Heart left ventricle (tissue), 16 donors: ENCODE results near the gene MINK1. TPM values are rescaled to one million over a fixed set of nuclear protein-coding genes. Genes with fewer than 3 reads are reported as not detected.
"Not testable (repeated sequence)": the region's sequence is repeated elsewhere in the genome, so short reads cannot be mapped to it uniquely, and the experiment has no call there.

Experiments
- ATAC-seq, 4 donors: fragments of 200-7000 bp; cut with Tn5 transposase; one replicate each; pipeline ENCODE4 v1.9.1; 2020 to 2022; ENCODE audit warnings: moderate library complexity in 4 of 4, mild to moderate bottlenecking in 3 of 4, moderate number of reproducible peaks in 1 of 4
- DNase-seq, 5 donors: peaks; one replicate each; pipeline ENCODE4 v3.0.0-alpha.2; 2020
- H3K27ac ChIP-seq, 12 donors: fragments of 200-600 bp; sonication (generic) in 4 of 12; one replicate each; pipeline versions ENCODE4 v1.5.0 to v1.8.0; 2016 to 2022; ENCODE audit warnings: mild to moderate bottlenecking in 2 of 12
- H3K27me3 ChIP-seq, 9 donors: fragments of 200-600 bp; sonication (generic) in 2 of 9; one replicate each; pipeline versions ENCODE4 v1.5.1 to v1.8.0; 2016 to 2022; ENCODE audit warnings: mild to moderate bottlenecking in 3 of 9
- H3K36me3 ChIP-seq, 9 donors: fragments of 200-600 bp; sonication (generic) in 2 of 9; one replicate each; pipeline versions ENCODE4 v1.5.0 to v1.8.0; 2018 to 2022; ENCODE audit warnings: mild to moderate bottlenecking in 2 of 9
- H3K4me1 ChIP-seq, 12 donors: fragments of 200-600 bp; sonication (generic) in 4 of 12; one replicate each; pipeline versions ENCODE4 v1.5.0 to v1.8.0; 2016 to 2022; ENCODE audit warnings: mild to moderate bottlenecking in 3 of 12
- H3K4me3 ChIP-seq, 12 donors: fragments of 200-600 bp; sonication (generic) in 4 of 12; one replicate each; pipeline versions ENCODE4 v1.5.0 to v1.8.0; 2017 to 2022; ENCODE audit warnings: mild to moderate bottlenecking in 9 of 12, moderate library complexity in 4 of 12
- H3K9me3 ChIP-seq, 12 donors: fragments of 200-600 bp; sonication (generic) in 4 of 12; one replicate each; pipeline versions ENCODE4 v1.5.0 to v1.8.0; 2016 to 2022; ENCODE audit warnings: mild to moderate bottlenecking in 1 of 12
- CTCF ChIP-seq, 12 donors: fragments of 200-600 bp; sonication (generic) in 4 of 12; IDR thresholded peaks; one replicate each; pipeline versions ENCODE4 v1.5.0 to v1.8.0; 2018 to 2022; ENCODE audit warnings: antibody characterized with exemption in 12 of 12, mild to moderate bottlenecking in 5 of 12
- POLR2A ChIP-seq, 2 donors: fragments of 450-650 bp; IDR thresholded peaks; one replicate each; pipeline ENCODE4 v1.6.1; 2017; ENCODE audit warnings: antibody characterized with exemption in 2 of 2, mild to moderate bottlenecking in 2 of 2, moderate library complexity in 2 of 2
- WGBS, 4 donors: extraction: QIAGEN DNeasy Blood & Tissue Kit in 2 of 4; methylation state at CpG; one replicate each; pipeline versions ENCODE4 v1.1.5 to v1.1.7; 2013 to 2018; 5-methylcytosine and 5-hydroxymethylcytosine counted together
- intact Hi-C, 10 donors: fragments of 100-400 bp; cut with DNase I; formaldehyde crosslinking; loops; one replicate each; pipeline versions ENCODE4 v1.11.1 to v1.14.2; 2022
- polyA plus RNA-seq, 2 donors: library from polyadenylated mRNA; stranded (reverse); fragments of 200-250 nt; gene quantifications; one replicate each; pipeline ENCODE4 v1.2.3, GENCODE V29; 2013
- total RNA-seq, 9 donors: library from RNA; depleted of rRNA in 2 of 9; stranded (reverse); fragments of >200 nt in 2 of 9; fragmentation: NEBNext Ultra II Directional in 3 of 9; extraction: Animal tissue kit (Norgen Biotek cat#: 25700) in 3 of 9; gene quantifications; one replicate each; pipeline versions ENCODE4 v1.1.0 to v1.2.4, GENCODE V29; 2016 to 2023
- donor health status: ischemic (EF 13 %, LVEDD 7.1; RV severe dilation, severe dysfunction).
- donor health status: healthy with polysubstance abuse.
- donor health status: DM: no; HTN: yes; CAD: no.
- donor health status: DM: no; HTN: no; CAD: no.
- donor health status: ischemic (EF 25% LVEDD 6.9; RV normal size, moderate dysfunction).
- donor health status: ischemic (EF 25% LVEDD 5.7; RV mildly dilated, moderate dysfunction).
- donor health status: healthy.
- donor health status: DM: yes; HTN: yes; CAD: no.
- donor health status: ischemic (EF 35%, LVEDD 5.7; RV mildly dilated, moderate dysfunction).
- donor health status: nonischemic (EF 11% LVEDD 7.7; RV severe dilation, severe dysfunction).
- donor health status: DM: yes; HTN: yes; CAD: no.
- donor health status: PGD.
- donor health status: ischemic (EF 29% LVEDD 5.4; RV normal size, mild dysfunction).
- donor health status: nonischemic (EF 23%, LVEDD 6.1; RV moderate dilation, normal function).

MINK1 gene
- total and polyA plus RNA-seq, 11 donors = 23.1 to 55.8 (median 33.0) TPM

GRCh38 chr17:4908301-4908700 lies 75.2 kb downstream of the MINK1 start:
- intact Hi-C loops = loop anchor here in 9 of 10 donors (2.0 to 10.0 kb wide), 7 partner anchors 34 to 156 kb away; partner anchors contain the start of genes CAMTA2 (in 6 of the 9), RNF167 (in 1 of the 9), SLC25A11 (in 1 of the 9) and SPAG7 (in 1 of the 9)
- DNase-seq = no peak

DNA sequence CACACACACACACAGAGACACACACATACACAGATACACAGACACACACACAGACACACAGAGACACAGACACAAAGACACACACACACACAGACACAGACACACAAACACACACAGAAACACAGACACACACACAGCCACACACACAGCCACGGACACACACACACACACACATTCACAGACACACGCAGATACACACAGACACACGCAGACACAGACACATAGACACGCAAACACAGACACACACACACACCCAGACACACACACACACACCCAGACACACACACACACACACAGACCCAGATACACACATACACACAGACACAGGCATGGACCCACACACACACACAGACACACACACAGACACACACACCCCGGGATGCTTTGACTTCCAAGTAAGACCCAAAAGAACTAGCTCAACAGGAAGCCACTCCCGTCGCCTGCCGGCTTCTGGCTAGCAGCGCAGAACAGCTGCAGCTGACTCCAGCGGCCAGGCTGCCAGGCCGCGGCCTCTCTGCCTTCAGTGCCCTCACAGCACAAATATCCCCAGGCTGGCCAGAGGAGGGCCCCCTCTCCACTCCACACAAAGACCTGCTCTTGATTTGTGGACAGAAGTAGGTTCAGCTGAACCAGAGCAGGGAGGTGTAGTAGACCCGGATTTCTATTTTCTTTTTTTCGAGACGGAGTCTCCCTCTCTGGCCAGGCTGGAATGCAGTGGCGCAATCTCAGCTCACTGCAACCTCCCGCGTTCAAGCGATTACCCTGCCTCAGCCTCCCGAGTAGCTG lies 75.8 kb downstream of the MINK1 start:
- 12 to 23% (median 17%) methylated on average over 20 of the region's 20 CpGs for WGBS, 4 donors
- no peaks in the 10 kb centered on the region for H3K9me3 ChIP-seq
- DNase-seq = peak; percentile 90 to 95 (median 93)
- H3K27me3 ChIP-seq = no peaks in the 10 kb centered on the region
- peak; percentile 95 to 99 (median 98) for ATAC-seq
- TF ChIP-seq POLR2A (IDR thresholded peaks at IDR 0.05) (no peak), CTCF (IDR thresholded peaks at IDR 0.05) (peak; percentile 74 to 95 (median 86))
- peaks cover 0 to 17% (median 9%) of the 10 kb centered on the region in 12 donors for H3K4me1 ChIP-seq
- H3K4me3 ChIP-seq = peak overlapping the region in 2 of 12 donors; percentile 6 to 30
- intact Hi-C loops = loop anchor here (1.0 to 10.0 kb wide), 9 partner anchors 33 to 156 kb away; partner anchors contain the start of genes CAMTA2 (in 8 of the 10), RNF167 (in 1 of the 10), SLC25A11 (in 1 of the 10) and SPAG7 (in 1 of the 10)
- H3K27ac ChIP-seq = peak overlapping the region; percentile 7 to 75 (median 54)
- no peaks in the 10 kb centered on the region for H3K36me3 ChIP-seq

More at GRCh38 chr17:4908301-4908700, 75.2 kb downstream of the MINK1 start:
- WGBS, 4 donors = 50 to 59% (median 53%) methylated on average over 5 to 10 of the region's 10 CpGs
- Histone ChIP-seq H3K27ac (peak overlapping the region in 9 of 12 donors; percentile 1 to 75 (median 60)), H3K4me3 (no peak overlapping the region), H3K9me3 (no peaks in the 10 kb centered on the region), H3K4me1 (peaks cover 0 to 20% (median 10%) of the 10 kb centered on the region in 12 donors), H3K27me3 (no peaks in the 10 kb centered on the region), H3K36me3 (no peaks in the 10 kb centered on the region)
- ATAC-seq = peak in 2 of 4 donors; percentile 41 to 48
- no peak for TF ChIP-seq POLR2A (IDR thresholded peaks at IDR 0.05)

DNA sequence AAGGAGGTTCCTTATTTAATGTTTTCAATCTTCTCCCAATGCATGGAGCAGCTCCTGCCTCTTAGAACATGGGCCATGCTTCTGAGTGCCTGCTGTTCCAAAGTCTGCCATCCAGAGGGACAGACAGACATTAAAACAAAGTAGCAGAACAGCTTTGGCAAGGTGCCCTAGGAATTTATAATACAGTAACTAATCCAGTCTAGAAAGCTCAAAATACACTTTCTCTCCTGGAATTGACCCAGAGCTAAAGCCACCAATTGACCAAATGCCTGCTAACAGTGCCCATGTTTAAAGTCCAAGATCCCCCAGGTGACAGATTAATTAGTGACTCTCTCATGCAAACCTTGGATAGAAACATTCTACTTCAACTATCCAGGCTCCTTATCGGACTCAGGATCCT lies 80.9 kb downstream of the MINK1 start:
- no peak overlapping the region for H3K27ac ChIP-seq
- H3K9me3 ChIP-seq = no peaks in the 10 kb centered on the region
- ATAC-seq (no peak), DNase-seq (no peak)
- H3K4me3 ChIP-seq = no peak overlapping the region
- intact Hi-C loops = loop anchor here in 1 of 10 donors (5.0 kb wide), 1 partner anchor 73 kb away; the partner anchor contains the start of gene CAMTA2
- H3K36me3 ChIP-seq = no peaks in the 10 kb centered on the region
- peaks cover 0 to 8% (median 5%) of the 10 kb centered on the region in 12 donors for H3K4me1 ChIP-seq
- TF ChIP-seq CTCF (IDR thresholded peaks at IDR 0.05) (no peak), POLR2A (IDR thresholded peaks at IDR 0.05) (no peak)
- no peaks in the 10 kb centered on the region for H3K27me3 ChIP-seq
- WGBS, 4 donors = 82 to 94% (median 85%) methylated on average over 1 of the region's 1 CpG

GRCh38 chr17:4914551-4914950 lies 81.4 kb downstream of the MINK1 start:
- DNase-seq, H3K27me3 ChIP-seq, H3K36me3 ChIP-seq, H3K27ac ChIP-seq, H3K9me3 ChIP-seq, H3K4me1 ChIP-seq, ATAC-seq, H3K4me3 ChIP-seq: not testable (repeated sequence)
- 93 to 97% (median 96%) methylated on average over 4 of the region's 4 CpGs for WGBS, 4 donors
- intact Hi-C loops = loop anchor here in 1 of 10 donors (5.0 kb wide), 1 partner anchor 73 kb away; the partner anchor contains the start of gene CAMTA2

DNA sequence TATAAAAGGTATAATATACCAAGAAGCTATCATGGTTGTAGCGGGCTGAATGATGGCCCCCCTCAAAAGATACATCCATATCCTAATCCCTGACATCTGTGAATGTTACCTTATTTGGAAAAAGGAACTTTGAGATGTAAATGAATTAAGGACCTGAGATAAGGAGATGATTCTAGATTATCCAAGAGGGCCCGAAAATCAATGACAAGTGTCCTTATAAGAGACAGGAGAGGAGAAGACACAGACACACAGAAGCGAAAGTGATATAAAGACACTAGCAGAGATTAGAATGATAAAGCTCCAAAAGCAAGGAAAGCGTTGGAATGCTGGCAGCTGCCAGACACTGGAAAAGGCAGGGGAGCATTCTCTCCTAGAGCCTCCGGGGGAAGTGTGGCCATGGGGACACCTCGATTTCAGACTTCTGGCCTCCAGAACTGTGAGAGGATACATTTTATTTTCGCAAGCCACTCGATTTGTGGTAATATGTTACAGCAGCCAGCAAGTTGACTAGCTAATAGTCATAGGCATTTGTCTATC lies 86.4 kb downstream of the MINK1 start:
- intact Hi-C loops = loop anchor here in 1 of 10 donors (5.0 kb wide), 1 partner anchor 53 kb away; no protein-coding TSS in a partner anchor
- ATAC-seq (no peak), DNase-seq (no peak)
- H3K36me3 ChIP-seq = no peaks in the 10 kb centered on the region
- peaks cover 0 to 9% (median 0%) of the 10 kb centered on the region in 12 donors for H3K4me1 ChIP-seq
- H3K27ac ChIP-seq = no peak overlapping the region
- no peak for TF ChIP-seq POLR2A (IDR thresholded peaks at IDR 0.05)
- no peak for TF ChIP-seq CTCF (IDR thresholded peaks at IDR 0.05)
- H3K9me3 ChIP-seq = no peaks in the 10 kb centered on the region
- no peak overlapping the region for H3K4me3 ChIP-seq
- WGBS, 4 donors = 69 to 72% (median 71%) methylated on average over 8 of the region's 8 CpGs
- H3K27me3 ChIP-seq = no peaks in the 10 kb centered on the region
